ENCODE results near the gene SHE. TPM values are rescaled to one million over a fixed set of nuclear protein-coding genes. Genes with fewer than 3 reads are reported as not detected.

Gene SHE
- total and polyA plus RNA-seq, 2 experiments from 2014 or later, result 0.23 to 0.69 TPM

- no peaks in the 10 kb centered on the region for H3K36me3 Mint-ChIP-seq (ENCODE audit: low read depth)
- H3K4me1 Mint-ChIP-seq, result no peaks in the 10 kb centered on the region
- no peak overlapping the region for H3K27ac ChIP-seq (ENCODE audit: low read depth)
- peaks cover 4% of the 10 kb centered on the region for H3K27me3 Mint-ChIP-seq (ENCODE audit: insufficient read depth, low read depth, poor library complexity)
- no peaks in the 10 kb centered on the region; the same call in 1 of the 3 replicates for H3K9me3 Mint-ChIP-seq
- no peaks in the 10 kb centered on the region for H4K20me1 ChIP-seq (replicated peaks; ENCODE audit: insufficient read depth)
- no peaks in the 10 kb centered on the region for H3K36me3 ChIP-seq (ENCODE audit: insufficient read depth)
- H3K79me2 ChIP-seq (replicated peaks; ENCODE audit: insufficient read depth), result no peaks in the 10 kb centered on the region
- TF ChIP-seq CTCF (conservative IDR thresholded peaks at IDR 0.05; ENCODE audit: low read depth in 2 of 2) (no peak), EZH2 (IDR thresholded peaks at IDR 0.05; ENCODE audit: low read depth, unreplicated experiment) (no peak), JUNB (IDR thresholded peaks at IDR 0.05; ENCODE audit: unreplicated experiment) (no peak), ZNF331 (CRISPR knock-in tag; IDR thresholded peaks at IDR 0.05; ENCODE audit: low read depth) (no peak), STAT1 (IDR thresholded peaks at IDR 0.05; ENCODE audit: unreplicated experiment) (no peak), ZNF462 (CRISPR knock-in tag; IDR thresholded peaks at IDR 0.05) (no peak), ETS1 (IDR thresholded peaks at IDR 0.05) (no peak), POLR2AphosphoS5 (IDR thresholded peaks at IDR 0.05; ENCODE audit: low read depth) (no peak), NANOG (IDR thresholded peaks at IDR 0.05; ENCODE audit: borderline replicate concordance) (no peak), CREB1 (CRISPR knock-in tag; IDR thresholded peaks at IDR 0.05; ENCODE audit: low read depth) (no peak)
- no peaks in the 10 kb centered on the region for H3K4me1 ChIP-seq (ENCODE audit: insufficient read depth)
- no peak overlapping the region for H2AFZ ChIP-seq
- H3K9me2 ChIP-seq (ENCODE audit: insufficient read depth), result no peaks in the 10 kb centered on the region
- H3K27ac Mint-ChIP-seq, result no peak overlapping the region
- no peak overlapping the region for H3K4me3 ChIP-seq
- no peaks in the 10 kb centered on the region for H3F3A ChIP-seq (replicated peaks; ENCODE audit: low read depth)
- H3K4me2 ChIP-seq, result no peak overlapping the region
- DNase-seq (ENCODE audit: low spot score) (no peak), ATAC-seq (no peak)
- no peak overlapping the region for H3K4me3 Mint-ChIP-seq
- no peaks in the 10 kb centered on the region for H3K27me3 ChIP-seq (ENCODE audit: insufficient read depth)
Measured at GRCh38 chr1:154453161-154453560, 49.1 kb downstream of the SHE start.
